Measurements from ENCODE around the gene NOS1. TPM values are rescaled to one million over a fixed set of nuclear protein-coding genes. Genes with fewer than 3 reads are reported as not detected.
A peak's percentile ranks its signal among the peaks of the same experiment; 100 is the strongest.

NOS1 gene
- total and polyA plus RNA-seq, 7 experiments from 2014 or later = not detected

- H3K4me1 Mint-ChIP-seq = peaks cover 0 to 2% (median 0%) of the 10 kb centered on the region in 7 donors
- H3K27ac Mint-ChIP-seq = no peak overlapping the region
- no peak overlapping the region for H3K27ac ChIP-seq (ENCODE audit: low read depth, low read length)
- ChIA-PET POLR2A (no interaction called here), CTCF (interaction anchor here (0.7 to 1.7 kb wide), 5 partner anchors 8 to 625 kb away, joined by 3 to 7 read pairs (median 3); no protein-coding TSS in a partner anchor)
- no peak for ATAC-seq
- H3K9me3 Mint-ChIP-seq = no peaks in the 10 kb centered on the region
- H3K4me3 ChIP-seq (ENCODE audit: low read length) = no peak overlapping the region
- no peak overlapping the region for H3K4me3 Mint-ChIP-seq
- no peaks in the 10 kb centered on the region for H3K27me3 ChIP-seq (ENCODE audit: control insufficient read depth in 2 of 2, insufficient read depth in 2 of 2, low read length in 2 of 2)
- DNase-seq = no peak
- intact Hi-C loops (cut with micrococcal nuclease) = loop anchor here (2.0 to 5.0 kb wide), 2 partner anchors 375 to 639 kb away; no protein-coding TSS in a partner anchor
- no peaks in the 10 kb centered on the region for H3K4me1 ChIP-seq (ENCODE audit: control insufficient read depth in 2 of 2, insufficient read depth in 2 of 2, low read length in 2 of 2)
- no peaks in the 10 kb centered on the region for H3K36me3 ChIP-seq (ENCODE audit: control insufficient read depth in 2 of 3, insufficient read depth in 3 of 3, low read length in 3 of 3)
- peaks cover 6 to 17% (median 11%) of the 10 kb centered on the region in 5 donors for H3K27me3 Mint-ChIP-seq
- no peaks in the 10 kb centered on the region for H3K9me3 ChIP-seq (ENCODE audit: control insufficient read depth in 2 of 3, low read length in 3 of 3)
- H3K36me3 Mint-ChIP-seq = no peaks in the 10 kb centered on the region
Observed at GRCh38 chr12:117213295-117213808, 148.1 kb downstream of the NOS1 start.

DNA sequence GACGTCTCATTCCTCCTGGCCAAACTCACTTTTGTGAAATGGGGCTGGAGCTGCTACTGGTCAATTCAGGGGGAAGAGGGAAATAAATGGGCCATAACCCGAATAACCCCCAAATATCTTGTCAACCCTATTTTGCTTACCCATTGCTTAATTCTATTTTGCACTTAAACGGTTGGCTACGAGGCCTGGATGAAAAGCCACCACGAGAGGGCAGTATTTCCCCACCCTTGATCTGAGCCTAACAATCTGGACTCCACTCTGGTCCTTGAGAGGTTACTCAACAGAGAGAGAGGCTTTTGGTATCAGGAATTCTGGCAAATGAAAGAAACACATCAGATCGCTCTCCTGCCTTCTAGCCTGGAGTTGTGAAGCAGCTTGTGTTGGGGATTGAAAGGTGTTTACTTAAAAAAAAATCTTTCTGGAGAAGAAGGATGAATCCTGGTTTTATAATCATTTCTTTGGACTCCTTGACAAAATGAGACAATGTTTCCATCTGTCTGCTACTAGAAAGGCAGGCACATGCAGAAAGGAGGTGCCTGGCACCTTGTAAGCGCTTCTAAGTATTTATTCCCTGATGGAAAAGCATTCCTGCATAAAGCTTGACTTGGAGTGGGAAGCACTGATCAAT, 148.7 kb downstream of the NOS1 start:
- H3K9me3 Mint-ChIP-seq = peaks cover 0 to 2% (median 0%) of the 10 kb centered on the region in 11 donors
- peak; percentile 18 to 58 (median 45) for DNase-seq
- no peaks in the 10 kb centered on the region for H3K36me3 Mint-ChIP-seq
- ChIA-PET CTCF (interaction anchor here (0.7 to 1.7 kb wide), 4 partner anchors 9 to 625 kb away, joined by 3 to 7 read pairs (median 3); no protein-coding TSS in a partner anchor), POLR2A (no interaction called here)
- H3K4me3 Mint-ChIP-seq = no peak overlapping the region
- H3K4me1 Mint-ChIP-seq = peaks cover 0 to 4% (median 0%) of the 10 kb centered on the region in 7 donors
- intact Hi-C loops (cut with micrococcal nuclease) = loop anchor here (2.0 to 5.0 kb wide), 2 partner anchors 376 to 640 kb away; no protein-coding TSS in a partner anchor
- Histone ChIP-seq H3K9me3 (ENCODE audit: control insufficient read depth in 2 of 3, low read length in 3 of 3) (no peaks in the 10 kb centered on the region), H3K4me1 (ENCODE audit: control insufficient read depth in 2 of 2, insufficient read depth in 2 of 2, low read length in 2 of 2) (no peaks in the 10 kb centered on the region), H3K4me3 (ENCODE audit: low read length) (no peak overlapping the region), H3K36me3 (ENCODE audit: control insufficient read depth in 2 of 3, insufficient read depth in 3 of 3, low read length in 3 of 3) (no peaks in the 10 kb centered on the region), H3K27ac (ENCODE audit: low read depth, low read length) (no peak overlapping the region), H3K27me3 (ENCODE audit: control insufficient read depth in 2 of 2, insufficient read depth in 2 of 2, low read length in 2 of 2) (no peaks in the 10 kb centered on the region)
- ATAC-seq = peak; percentile 72
- no peak overlapping the region for H3K27ac Mint-ChIP-seq
- peaks cover 10 to 21% (median 16%) of the 10 kb centered on the region in 5 donors for H3K27me3 Mint-ChIP-seq

DNA sequence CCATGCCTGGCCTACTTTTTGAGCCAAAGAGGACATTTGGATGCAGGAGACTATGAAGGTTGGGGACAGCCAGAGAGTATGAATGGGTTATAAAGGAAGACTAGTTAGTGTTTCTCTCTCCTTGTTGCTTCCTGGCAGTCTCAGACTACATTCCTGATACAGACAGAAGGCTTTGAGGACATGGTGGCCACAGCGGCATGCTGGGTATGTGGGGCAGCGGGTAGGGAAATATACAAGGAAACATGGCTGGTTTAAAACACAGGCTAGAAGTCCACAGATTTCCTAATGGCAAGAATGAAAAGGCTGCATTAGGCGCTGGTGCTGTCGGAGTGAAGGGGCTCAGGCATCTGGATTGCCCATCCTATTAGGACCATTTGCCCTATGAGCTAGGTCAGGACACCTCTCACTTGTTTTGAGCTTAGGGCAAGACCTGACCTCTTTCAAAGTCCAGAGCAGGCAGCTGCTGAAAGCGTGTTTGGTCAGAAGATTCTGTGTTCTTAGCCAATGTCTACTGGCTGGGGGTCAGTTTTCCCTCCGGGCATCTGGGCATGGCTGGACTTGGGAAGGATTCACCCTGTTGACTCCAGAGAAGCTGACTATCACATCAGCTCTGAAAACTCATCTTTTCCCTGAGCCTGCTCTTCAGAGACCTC, 151.0 kb downstream of the NOS1 start:
- POLR2A ChIA-PET = no interaction called here
- H3K27ac ChIP-seq (ENCODE audit: low read depth, low read length) = no peak overlapping the region
- DNase-seq (no peak), ATAC-seq (no peak)
- H3K27ac Mint-ChIP-seq = no peak overlapping the region
- H3K27me3 Mint-ChIP-seq = peaks cover 10 to 20% (median 14%) of the 10 kb centered on the region in 5 donors
- no peaks in the 10 kb centered on the region for H3K27me3 ChIP-seq (ENCODE audit: control insufficient read depth in 2 of 2, insufficient read depth in 2 of 2, low read length in 2 of 2)
- no peak overlapping the region for H3K4me3 ChIP-seq (ENCODE audit: low read length)
- H3K36me3 Mint-ChIP-seq = no peaks in the 10 kb centered on the region
- H3K4me1 ChIP-seq (ENCODE audit: control insufficient read depth in 2 of 2, insufficient read depth in 2 of 2, low read length in 2 of 2) = no peaks in the 10 kb centered on the region
- intact Hi-C loops (cut with micrococcal nuclease) = loop anchor here in 1 of 2 donors (5.0 kb wide), 1 partner anchor 642 kb away; no protein-coding TSS in a partner anchor
- peaks cover 0 to 4% (median 0%) of the 10 kb centered on the region in 7 donors for H3K4me1 Mint-ChIP-seq
- no peak overlapping the region for H3K4me3 Mint-ChIP-seq
- H3K9me3 ChIP-seq (ENCODE audit: control insufficient read depth in 2 of 3, low read length in 3 of 3) = no peaks in the 10 kb centered on the region
- no peaks in the 10 kb centered on the region for H3K36me3 ChIP-seq (ENCODE audit: control insufficient read depth in 2 of 3, insufficient read depth in 3 of 3, low read length in 3 of 3)
- CTCF ChIA-PET = interaction anchor here (0.7 to 1.3 kb wide), 2 partner anchors 117 to 628 kb away, joined by 3 read pairs; no protein-coding TSS in a partner anchor
- peaks cover 0 to 2% (median 0%) of the 10 kb centered on the region in 11 donors for H3K9me3 Mint-ChIP-seq

GRCh38 chr12:117209626-117210025, 151.8 kb downstream of the NOS1 start:
- Mint-ChIP-seq H3K36me3 (no peaks in the 10 kb centered on the region), H3K4me1 (peaks cover 0 to 4% (median 0%) of the 10 kb centered on the region in 7 donors), H3K4me3 (no peak overlapping the region), H3K27ac (no peak overlapping the region), H3K27me3 (peaks cover 10 to 20% (median 13%) of the 10 kb centered on the region in 5 donors), H3K9me3 (peaks cover 0 to 2% (median 0%) of the 10 kb centered on the region in 11 donors)
- H3K9me3 ChIP-seq (ENCODE audit: control insufficient read depth in 2 of 3, low read length in 3 of 3) = no peaks in the 10 kb centered on the region
- no peaks in the 10 kb centered on the region for H3K36me3 ChIP-seq (ENCODE audit: control insufficient read depth in 2 of 3, insufficient read depth in 3 of 3, low read length in 3 of 3)
- ChIA-PET CTCF (interaction anchor here (0.7 kb wide), 2 partner anchors 21 to 116 kb away, joined by 3 to 4 read pairs; no protein-coding TSS in a partner anchor), POLR2A (no interaction called here)
- no peak overlapping the region for H3K27ac ChIP-seq (ENCODE audit: low read depth, low read length)
- no peaks in the 10 kb centered on the region for H3K27me3 ChIP-seq (ENCODE audit: control insufficient read depth in 2 of 2, insufficient read depth in 2 of 2, low read length in 2 of 2)
- H3K4me3 ChIP-seq (ENCODE audit: low read length) = no peak overlapping the region
- no peaks in the 10 kb centered on the region for H3K4me1 ChIP-seq (ENCODE audit: control insufficient read depth in 2 of 2, insufficient read depth in 2 of 2, low read length in 2 of 2)
- intact Hi-C loops (cut with micrococcal nuclease) = loop anchor here in 1 of 2 donors (5.0 kb wide), 1 partner anchor 643 kb away; no protein-coding TSS in a partner anchor
- no peak for DNase-seq
- no peak for ATAC-seq

- Mint-ChIP-seq H3K27me3 (peaks cover 9 to 20% (median 13%) of the 10 kb centered on the region in 5 donors), H3K36me3 (no peaks in the 10 kb centered on the region), H3K4me3 (no peak overlapping the region), H3K9me3 (peaks cover 0 to 2% (median 0%) of the 10 kb centered on the region in 11 donors), H3K27ac (no peak overlapping the region), H3K4me1 (peaks cover 0 to 4% (median 0%) of the 10 kb centered on the region in 7 donors)
- Histone ChIP-seq H3K9me3 (ENCODE audit: control insufficient read depth in 2 of 3, low read length in 3 of 3) (no peaks in the 10 kb centered on the region), H3K4me1 (ENCODE audit: control insufficient read depth in 2 of 2, insufficient read depth in 2 of 2, low read length in 2 of 2) (no peaks in the 10 kb centered on the region), H3K36me3 (ENCODE audit: control insufficient read depth in 2 of 3, insufficient read depth in 3 of 3, low read length in 3 of 3) (no peaks in the 10 kb centered on the region), H3K27ac (ENCODE audit: low read depth, low read length) (no peak overlapping the region), H3K4me3 (ENCODE audit: low read length) (no peak overlapping the region), H3K27me3 (ENCODE audit: control insufficient read depth in 2 of 2, insufficient read depth in 2 of 2, low read length in 2 of 2) (no peaks in the 10 kb centered on the region)
- ChIA-PET CTCF (no interaction called here), POLR2A (no interaction called here)
- intact Hi-C loops (cut with micrococcal nuclease) = no loop called here
- ATAC-seq (no peak), DNase-seq (no peak)
Observed at GRCh38 chr12:117208811-117209455, 152.5 kb downstream of the NOS1 start.

- CTCF ChIA-PET = no interaction called here
- no peak for ATAC-seq
- no peaks in the 10 kb centered on the region for H3K27me3 ChIP-seq (ENCODE audit: control insufficient read depth in 2 of 2, insufficient read depth in 2 of 2, low read length in 2 of 2)
- no peaks in the 10 kb centered on the region for H3K9me3 ChIP-seq (ENCODE audit: control insufficient read depth in 2 of 3, low read length in 3 of 3)
- no peak overlapping the region for H3K4me3 Mint-ChIP-seq
- H3K4me3 ChIP-seq (ENCODE audit: low read length) = no peak overlapping the region
- intact Hi-C loops (cut with micrococcal nuclease) = no loop called here
- no peak overlapping the region for H3K27ac ChIP-seq (ENCODE audit: low read depth, low read length)
- no peaks in the 10 kb centered on the region for H3K36me3 ChIP-seq (ENCODE audit: control insufficient read depth in 2 of 3, insufficient read depth in 3 of 3, low read length in 3 of 3)
- H3K9me3 Mint-ChIP-seq = peaks cover 0 to 2% (median 0%) of the 10 kb centered on the region in 11 donors
- H3K36me3 Mint-ChIP-seq = no peaks in the 10 kb centered on the region
- H3K27me3 Mint-ChIP-seq = peaks cover 7 to 22% (median 13%) of the 10 kb centered on the region in 5 donors
- POLR2A ChIA-PET = no interaction called here
- H3K27ac Mint-ChIP-seq = no peak overlapping the region
- DNase-seq = no peak
- peaks cover 0 to 4% (median 0%) of the 10 kb centered on the region in 7 donors for H3K4me1 Mint-ChIP-seq
- no peaks in the 10 kb centered on the region for H3K4me1 ChIP-seq (ENCODE audit: control insufficient read depth in 2 of 2, insufficient read depth in 2 of 2, low read length in 2 of 2)
Observed at GRCh38 chr12:117208206-117208605, 153.2 kb downstream of the NOS1 start.

Data from naive thymus-derived CD4-positive, alpha-beta T cell (primary cell).